Measurements from ENCODE around the gene PAM.

DNA sequence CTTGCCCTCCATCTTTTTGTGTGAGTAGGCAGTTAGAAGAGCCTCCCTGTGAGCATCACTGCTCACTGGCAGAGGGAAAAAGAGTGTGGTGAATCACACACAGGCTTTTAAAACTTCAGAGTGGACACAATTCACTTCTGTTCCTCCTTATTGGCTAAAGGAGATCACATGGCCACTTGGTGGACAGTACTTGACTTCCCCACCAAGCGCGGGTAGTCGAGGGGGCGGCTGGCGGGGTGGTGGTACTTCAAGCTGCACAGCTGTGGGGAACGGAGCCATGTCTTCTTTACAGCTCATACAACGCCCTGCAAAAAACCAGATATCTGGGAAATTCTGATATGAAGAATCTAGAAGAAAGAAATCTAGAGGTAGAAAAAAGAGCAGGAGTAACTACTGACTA, 95.4 kb downstream of the PAM start:
- TF ChIP-seq, protein P1, sequence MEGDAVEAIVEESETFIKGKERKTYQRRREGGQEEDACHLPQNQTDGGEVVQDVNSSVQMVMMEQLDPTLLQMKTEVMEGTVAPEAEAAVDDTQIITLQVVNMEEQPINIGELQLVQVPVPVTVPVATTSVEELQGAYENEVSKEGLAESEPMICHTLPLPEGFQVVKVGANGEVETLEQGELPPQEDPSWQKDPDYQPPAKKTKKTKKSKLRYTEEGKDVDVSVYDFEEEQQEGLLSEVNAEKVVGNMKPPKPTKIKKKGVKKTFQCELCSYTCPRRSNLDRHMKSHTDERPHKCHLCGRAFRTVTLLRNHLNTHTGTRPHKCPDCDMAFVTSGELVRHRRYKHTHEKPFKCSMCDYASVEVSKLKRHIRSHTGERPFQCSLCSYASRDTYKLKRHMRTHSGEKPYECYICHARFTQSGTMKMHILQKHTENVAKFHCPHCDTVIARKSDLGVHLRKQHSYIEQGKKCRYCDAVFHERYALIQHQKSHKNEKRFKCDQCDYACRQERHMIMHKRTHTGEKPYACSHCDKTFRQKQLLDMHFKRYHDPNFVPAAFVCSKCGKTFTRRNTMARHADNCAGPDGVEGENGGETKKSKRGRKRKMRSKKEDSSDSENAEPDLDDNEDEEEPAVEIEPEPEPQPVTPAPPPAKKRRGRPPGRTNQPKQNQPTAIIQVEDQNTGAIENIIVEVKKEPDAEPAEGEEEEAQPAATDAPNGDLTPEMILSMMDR (conservative IDR thresholded peaks at IDR 0.05; ENCODE audit: low read length): no peak
- TF ChIP-seq EZH2phosphoT487 (IDR thresholded peaks at IDR 0.05; ENCODE audit: borderline replicate concordance, low read depth, low read length): no peak

Data from OCI-LY7 (cell line).